Stimulated activated CD8-positive, alpha-beta memory T cell treated with anti-CD3 and anti-CD28 coated beads, Interleukin-7, amount 100 ng/mL, for 1 hour (primary cell): ENCODE data around the gene ALDH18A1.

Source experiments
- DNase-seq, 2 donors: peaks; one replicate each; pipeline ENCODE4 v3.0.0-alpha.2; 2020; ENCODE audit warnings: low read depth in 2 of 2

The ALDH18A1 gene

GRCh38 chr10:95579292-95579691 lies 77.2 kb downstream of the ALDH18A1 start:
- DNase-seq = no peak

- no peak for DNase-seq
Measured at GRCh38 chr10:95578619-95579018, 77.9 kb downstream of the ALDH18A1 start.

- no peak for DNase-seq
Measured at GRCh38 chr10:95574649-95575365, 81.7 kb downstream of the ALDH18A1 start.

DNA sequence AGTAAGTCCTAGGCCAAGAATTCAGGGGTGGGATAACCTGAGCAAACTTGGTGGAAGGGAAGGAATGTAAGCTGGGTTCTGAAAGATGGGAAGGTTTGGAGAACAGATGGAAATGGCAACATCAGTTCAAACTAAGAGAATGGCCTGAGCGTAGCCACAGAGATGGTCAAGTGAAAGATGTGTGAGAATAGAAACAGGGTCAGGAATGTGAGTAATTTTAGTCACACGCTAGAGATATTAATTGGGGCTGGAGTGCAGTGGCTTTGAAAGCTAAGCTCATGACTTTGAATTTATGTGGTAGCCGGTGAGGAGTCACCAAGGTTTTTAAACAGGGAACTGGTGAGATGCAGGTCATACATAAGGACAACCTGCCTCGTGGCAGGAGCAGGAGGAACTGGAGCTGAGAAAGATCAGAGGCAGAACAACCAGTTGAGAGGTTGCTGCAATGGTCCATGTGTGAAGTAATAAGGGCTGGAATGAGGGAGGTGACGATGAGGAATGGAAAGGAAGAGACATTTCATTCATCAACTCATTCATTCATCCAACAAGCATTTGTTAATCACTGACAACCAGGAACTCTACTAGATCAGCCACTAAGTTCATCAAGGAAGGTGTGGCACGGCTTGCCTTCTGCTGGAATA lies 82.4 kb downstream of the ALDH18A1 start:
- no peak for DNase-seq

DNA sequence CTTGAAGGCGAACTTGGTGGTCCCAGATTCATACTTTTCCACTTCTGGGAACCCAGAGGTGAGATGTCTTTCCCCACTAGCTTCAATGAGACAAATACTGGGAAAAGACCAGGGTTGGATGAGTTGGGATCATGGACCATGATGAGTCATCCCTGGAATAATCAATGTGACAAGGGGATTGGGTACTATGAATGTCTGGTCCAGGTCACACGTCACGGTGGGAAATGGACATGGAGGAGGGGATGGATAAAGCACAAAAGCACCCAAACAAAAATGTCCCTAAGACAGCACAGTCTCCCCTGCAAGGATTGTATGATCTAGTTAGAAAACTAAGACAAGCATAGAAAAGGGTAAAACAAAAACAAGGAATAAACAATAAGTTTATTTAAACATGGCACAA lies 83.0 kb downstream of the ALDH18A1 start:
- no peak for DNase-seq

GRCh38 chr10:95572131-95572820 lies 84.2 kb downstream of the ALDH18A1 start:
- no peak for DNase-seq

DNA sequence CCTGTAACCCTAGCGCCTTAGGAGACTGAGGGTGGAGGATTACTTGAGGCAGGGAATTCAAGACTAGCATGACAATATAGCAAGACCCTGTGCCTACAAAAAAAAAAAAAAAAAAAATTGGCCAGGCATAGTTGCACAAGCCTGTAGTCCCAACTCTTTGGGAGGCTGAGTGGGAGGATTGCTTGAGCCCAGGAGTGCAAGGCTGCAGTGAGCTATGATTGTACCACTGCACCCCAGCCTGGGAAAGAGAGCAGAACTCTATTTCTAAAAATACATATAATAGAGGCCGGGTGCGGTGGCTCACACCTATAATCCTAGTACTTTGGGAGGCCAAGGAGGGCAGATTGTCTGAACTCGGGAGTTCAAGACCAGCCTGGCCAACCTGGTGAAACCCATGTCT lies 85.1 kb downstream of the ALDH18A1 start:
- no peak for DNase-seq

DNA sequence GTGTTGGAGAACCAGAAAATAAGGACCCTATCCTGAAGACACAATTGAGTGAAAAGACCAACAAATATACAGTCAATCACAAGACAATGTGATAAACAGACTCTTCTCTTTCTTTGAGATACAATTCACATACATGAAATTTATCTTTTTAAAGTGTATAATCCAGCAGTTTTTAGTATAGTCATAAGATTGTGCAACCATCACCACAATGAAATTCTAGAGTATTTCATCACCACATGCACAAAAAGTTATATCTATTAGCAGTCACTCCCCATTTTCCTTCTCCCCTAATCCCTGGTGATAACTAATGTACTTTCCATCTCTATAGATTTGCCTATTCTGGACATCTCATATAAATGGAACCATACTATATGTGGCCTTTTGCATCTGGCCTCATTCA lies 87.1 kb downstream of the ALDH18A1 start:
- no peak for DNase-seq

DNA sequence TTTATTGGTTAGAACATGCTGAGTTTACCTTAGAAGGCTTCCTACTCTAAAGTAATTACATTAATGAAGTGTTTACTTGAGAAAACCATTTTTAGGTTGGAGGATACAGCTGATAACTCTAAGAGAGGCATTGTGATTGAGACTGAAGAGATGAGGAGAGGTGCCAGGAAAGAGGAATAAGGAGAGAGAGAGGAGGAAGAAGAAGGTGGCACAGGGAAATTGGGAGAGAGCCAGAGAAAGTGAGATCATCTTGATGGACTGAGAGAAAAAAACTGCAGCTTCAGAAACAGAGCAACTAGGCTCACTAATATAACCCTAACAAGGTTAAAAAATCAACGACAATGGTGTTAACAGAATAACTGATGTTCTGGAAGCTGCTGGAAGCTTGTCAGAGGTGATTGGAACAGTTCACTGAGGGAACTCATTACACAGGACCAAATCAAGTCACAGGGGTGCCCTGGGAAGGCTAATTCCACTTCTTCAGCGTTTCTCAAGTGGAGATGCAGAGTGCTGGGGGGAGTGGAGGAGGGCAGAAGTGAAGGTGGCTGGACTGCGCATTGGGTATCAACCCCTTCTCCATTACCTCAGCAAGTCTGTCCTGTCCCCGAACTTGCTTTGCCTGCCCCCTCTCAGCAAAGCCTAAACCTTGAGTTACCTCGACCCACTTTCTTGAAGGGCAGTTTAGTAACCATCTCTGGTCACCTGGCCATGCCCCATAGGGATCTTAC lies 88.4 kb downstream of the ALDH18A1 start:
- no peak for DNase-seq

DNA sequence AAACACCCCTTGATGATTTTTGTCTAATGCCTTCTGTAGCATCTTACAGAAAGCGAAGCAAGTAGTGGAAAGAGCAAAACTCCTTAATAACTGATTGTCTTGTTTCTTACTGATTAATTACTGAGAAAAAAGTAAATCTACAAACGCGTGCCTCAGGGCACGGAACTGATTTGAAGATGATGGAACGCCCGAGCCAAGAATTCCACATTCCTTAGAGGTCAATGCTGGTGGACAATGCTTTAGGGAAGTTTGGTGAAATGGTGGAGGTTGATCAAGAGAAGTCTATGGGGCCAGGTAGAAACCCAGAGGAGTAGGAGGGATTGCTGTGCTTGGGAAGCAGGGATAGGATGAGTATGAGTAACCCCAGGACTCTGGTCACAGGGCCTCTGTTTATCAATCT lies 90.4 kb downstream of the ALDH18A1 start:
- DNase-seq = no peak

- no peak for DNase-seq
Measured at GRCh38 chr10:95565336-95565735, 91.2 kb downstream of the ALDH18A1 start.

- no peak for DNase-seq
Measured at GRCh38 chr10:95564291-95564690, 92.2 kb downstream of the ALDH18A1 start.

- no peak for DNase-seq
Measured at GRCh38 chr10:95562341-95562965, 94.1 kb downstream of the ALDH18A1 start.

- no peak for DNase-seq
Measured at GRCh38 chr10:95561864-95562177, 94.7 kb downstream of the ALDH18A1 start.

- peak; percentile 69 to 75 for DNase-seq
Measured at GRCh38 chr10:95561177-95561863, 95.2 kb downstream of the ALDH18A1 start, which contains the start of gene SORBS1. TSS of gene SORBS1 (minus strand) at chr10:95561371. CDS start at chr10:95441135, 120,236 bp downstream.

- peak; percentile 1 to 13 for DNase-seq
Measured at GRCh38 chr10:95560278-95561176, 96.0 kb downstream of the ALDH18A1 start.

DNA sequence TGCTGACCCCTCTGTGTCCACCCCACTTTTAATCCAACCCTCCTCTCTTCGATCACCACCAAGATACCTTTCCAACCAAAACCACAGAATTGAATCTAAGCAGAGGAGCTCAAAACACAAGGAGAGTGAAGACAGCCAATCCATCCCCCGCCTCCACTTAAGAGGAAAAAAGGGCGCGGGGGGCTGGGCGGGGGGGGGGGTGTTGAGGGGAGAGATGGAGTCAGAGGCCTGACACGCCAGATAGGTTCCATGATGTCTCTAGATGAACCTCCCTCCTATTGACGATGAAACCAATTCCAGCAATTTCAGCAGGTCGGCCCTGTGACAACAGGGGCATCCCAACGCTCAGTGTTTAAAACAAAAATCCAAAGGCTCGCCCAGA lies 96.6 kb downstream of the ALDH18A1 start:
- no peak for DNase-seq

- DNase-seq = no peak
Measured at GRCh38 chr10:95559471-95559870, 97.0 kb downstream of the ALDH18A1 start.

DNA sequence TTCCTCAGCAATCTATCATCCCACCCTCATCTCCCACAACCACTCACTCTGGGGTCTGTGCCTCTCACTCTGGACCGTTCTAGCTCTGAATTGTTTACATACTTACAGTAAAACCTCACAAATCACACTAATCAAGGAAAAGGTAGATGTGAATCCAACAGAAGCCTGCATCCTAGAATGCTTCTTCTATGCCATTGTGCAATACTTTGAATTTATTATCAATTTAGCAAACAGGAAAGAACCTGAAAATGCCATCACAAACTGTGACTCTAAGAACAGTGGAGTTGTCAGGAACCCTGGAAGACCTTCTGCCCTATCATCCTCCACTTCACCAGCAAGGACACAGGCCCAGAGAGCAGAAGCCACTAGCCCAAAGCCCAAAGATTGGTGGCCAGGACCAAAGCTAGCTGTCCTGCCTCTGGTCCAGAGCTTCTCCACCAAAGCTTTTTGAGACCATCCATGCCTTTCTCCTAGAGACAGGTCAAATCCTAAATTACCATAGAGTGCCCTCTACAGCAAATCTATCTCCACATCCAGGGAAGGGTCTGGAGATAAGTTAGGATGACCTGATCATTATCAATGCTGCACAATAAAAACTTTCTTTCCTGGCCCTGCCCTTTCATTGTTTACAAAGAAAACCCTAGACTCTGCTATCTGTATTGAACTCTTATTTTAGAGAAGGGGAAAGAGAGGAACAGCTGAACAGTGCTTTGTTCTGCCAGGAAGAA lies 97.8 kb downstream of the ALDH18A1 start:
- no peak for DNase-seq
